Colonic mucosa (tissue), 4 donors: ENCODE measurements around the gene LRP1B. TPM values are rescaled to one million over a fixed set of nuclear protein-coding genes. Genes with fewer than 3 reads are reported as not detected.

Experiments
- DNase-seq: peaks from one replicate; pipeline ENCODE4 v3.0.0-alpha.2; 2020
- H3K27ac ChIP-seq: fragments of 200-600 bp; one replicate; pipeline ENCODE4 v1.8.0; 2021
- H3K27me3 ChIP-seq: fragments of 200-600 bp; one replicate; pipeline ENCODE4 v1.8.0; 2021
- H3K36me3 ChIP-seq: fragments of 200-600 bp; one replicate; pipeline ENCODE4 v1.8.0; 2021
- H3K4me1 ChIP-seq: fragments of 200-600 bp; one replicate; pipeline ENCODE4 v1.8.0; 2021; ENCODE audit warnings: mild to moderate bottlenecking
- H3K4me3 ChIP-seq: fragments of 200-600 bp; one replicate; pipeline ENCODE4 v1.8.0; 2021
- H3K9ac ChIP-seq, 2 donors: one replicate each; pipeline ENCODE4 v1.7.0; 2013; ENCODE audit warnings: control low read depth in 2 of 2, low read depth in 2 of 2, low read length in 2 of 2
- H3K9me3 ChIP-seq: fragments of 200-600 bp; one replicate; pipeline ENCODE4 v1.8.0; 2021
- intact Hi-C: fragments of 100-400 bp; cut with DNase I; formaldehyde crosslinking; loops from one replicate; pipeline ENCODE4 v1.14.1; 2022
- total RNA-seq, 2 donors: library from RNA; stranded (reverse); fragmentation: NEBNext Ultra II Directional in 1 of 2; extraction: Animal tissue kit (Norgen Biotek cat#: 25700) in 1 of 2; gene quantifications; one replicate each; pipeline ENCODE4 v1.2.1, GENCODE V29; 2021
- TF ChIP-seq, protein P1 (sequence below): fragments of 200-600 bp; IDR thresholded peaks from one replicate; pipeline ENCODE4 v1.8.0; 2022; ENCODE audit warnings: antibody characterized with exemption, mild to moderate bottlenecking
- donor health status: healthy.
- donor health status: DM: no; HTN: no; CAD: no.
- donor health status: DM: no; HTN: no; CAD: no.

The LRP1B gene
- total RNA-seq, 2 donors from 2014 or later: 0.10 to 0.19 TPM

DNA sequence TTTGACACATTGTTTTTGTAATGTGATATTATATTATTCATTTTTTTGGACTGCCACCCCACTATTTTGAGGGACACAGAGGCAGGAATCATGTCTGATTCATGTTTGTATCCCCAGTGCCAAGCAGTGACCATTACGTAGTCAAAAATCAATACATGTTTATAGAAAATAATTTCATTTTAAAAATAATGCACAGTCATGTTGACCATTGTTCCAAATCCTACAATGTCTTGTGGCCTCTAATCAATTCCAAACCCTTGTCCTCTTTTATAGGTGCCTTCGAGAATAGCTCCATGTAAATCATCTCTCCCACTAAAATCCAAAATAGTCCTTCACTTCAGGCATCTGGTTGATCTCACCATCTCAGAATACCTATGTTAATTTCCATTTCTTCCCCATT lies 454.7 kb downstream of the LRP1B start:
- Histone ChIP-seq H3K4me3 (no peak overlapping the region), H3K4me1 (no peaks in the 10 kb centered on the region), H3K36me3 (no peaks in the 10 kb centered on the region), H3K27me3 (no peaks in the 10 kb centered on the region), H3K9me3 (no peaks in the 10 kb centered on the region), H3K27ac (no peak overlapping the region), H3K9ac (no peak overlapping the region)
- TF ChIP-seq, protein P1, sequence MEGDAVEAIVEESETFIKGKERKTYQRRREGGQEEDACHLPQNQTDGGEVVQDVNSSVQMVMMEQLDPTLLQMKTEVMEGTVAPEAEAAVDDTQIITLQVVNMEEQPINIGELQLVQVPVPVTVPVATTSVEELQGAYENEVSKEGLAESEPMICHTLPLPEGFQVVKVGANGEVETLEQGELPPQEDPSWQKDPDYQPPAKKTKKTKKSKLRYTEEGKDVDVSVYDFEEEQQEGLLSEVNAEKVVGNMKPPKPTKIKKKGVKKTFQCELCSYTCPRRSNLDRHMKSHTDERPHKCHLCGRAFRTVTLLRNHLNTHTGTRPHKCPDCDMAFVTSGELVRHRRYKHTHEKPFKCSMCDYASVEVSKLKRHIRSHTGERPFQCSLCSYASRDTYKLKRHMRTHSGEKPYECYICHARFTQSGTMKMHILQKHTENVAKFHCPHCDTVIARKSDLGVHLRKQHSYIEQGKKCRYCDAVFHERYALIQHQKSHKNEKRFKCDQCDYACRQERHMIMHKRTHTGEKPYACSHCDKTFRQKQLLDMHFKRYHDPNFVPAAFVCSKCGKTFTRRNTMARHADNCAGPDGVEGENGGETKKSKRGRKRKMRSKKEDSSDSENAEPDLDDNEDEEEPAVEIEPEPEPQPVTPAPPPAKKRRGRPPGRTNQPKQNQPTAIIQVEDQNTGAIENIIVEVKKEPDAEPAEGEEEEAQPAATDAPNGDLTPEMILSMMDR: no peak
- intact Hi-C loops: no loop called here
- DNase-seq: no peak

- Histone ChIP-seq H3K9ac (no peak overlapping the region), H3K4me1 (no peaks in the 10 kb centered on the region), H3K36me3 (no peaks in the 10 kb centered on the region), H3K9me3 (no peaks in the 10 kb centered on the region), H3K4me3 (no peak overlapping the region), H3K27ac (no peak overlapping the region), H3K27me3 (no peaks in the 10 kb centered on the region)
- TF ChIP-seq, protein P1: no peak
- intact Hi-C loops: no loop called here
- no peak for DNase-seq
These were observed 464.6 kb downstream of the LRP1B start for GRCh38 chr2:141666191-141666590.

DNA sequence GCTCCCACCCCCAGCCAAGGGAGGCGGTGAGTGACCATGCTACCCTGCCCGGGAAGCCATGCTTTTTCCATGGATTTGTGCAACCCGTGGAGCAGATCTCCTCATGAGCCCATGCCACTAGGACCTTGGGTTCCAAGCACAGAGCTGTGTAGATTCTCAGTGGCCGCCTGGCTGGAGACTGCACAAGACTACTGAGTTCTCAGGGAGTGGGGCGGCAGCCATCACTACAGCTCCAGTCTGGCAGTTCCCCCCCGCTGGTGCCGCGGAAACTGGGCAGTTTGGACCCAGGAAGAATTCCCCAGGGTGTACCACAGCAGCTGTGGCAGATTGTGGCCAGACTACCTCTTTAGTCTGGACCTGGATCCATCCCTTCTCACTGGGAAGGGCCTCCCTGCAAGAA lies 470.6 kb downstream of the LRP1B start:
- Histone ChIP-seq H3K4me3 (no peak overlapping the region), H3K27me3 (no peaks in the 10 kb centered on the region), H3K36me3 (no peaks in the 10 kb centered on the region), H3K9ac (no peak overlapping the region), H3K9me3 (no peaks in the 10 kb centered on the region), H3K4me1 (no peaks in the 10 kb centered on the region), H3K27ac (no peak overlapping the region)
- intact Hi-C loops: no loop called here
- TF ChIP-seq, protein P1: no peak
- DNase-seq: no peak

GRCh38 chr2:141654311-141654710 lies 476.5 kb downstream of the LRP1B start:
- Histone ChIP-seq H3K9me3 (no peaks in the 10 kb centered on the region), H3K9ac (no peak overlapping the region), H3K36me3 (no peaks in the 10 kb centered on the region), H3K4me1 (no peaks in the 10 kb centered on the region), H3K27me3 (no peaks in the 10 kb centered on the region), H3K27ac (no peak overlapping the region), H3K4me3 (no peak overlapping the region)
- intact Hi-C loops: no loop called here
- TF ChIP-seq, protein P1: no peak
- DNase-seq: no peak

GRCh38 chr2:141653184-141653583 lies 477.6 kb downstream of the LRP1B start:
- TF ChIP-seq, protein P1: no peak
- intact Hi-C loops: no loop called here
- Histone ChIP-seq H3K27ac (no peak overlapping the region), H3K36me3 (no peaks in the 10 kb centered on the region), H3K4me1 (no peaks in the 10 kb centered on the region), H3K9ac (no peak overlapping the region), H3K9me3 (no peaks in the 10 kb centered on the region), H3K4me3 (no peak overlapping the region), H3K27me3 (no peaks in the 10 kb centered on the region)
- no peak for DNase-seq

DNA sequence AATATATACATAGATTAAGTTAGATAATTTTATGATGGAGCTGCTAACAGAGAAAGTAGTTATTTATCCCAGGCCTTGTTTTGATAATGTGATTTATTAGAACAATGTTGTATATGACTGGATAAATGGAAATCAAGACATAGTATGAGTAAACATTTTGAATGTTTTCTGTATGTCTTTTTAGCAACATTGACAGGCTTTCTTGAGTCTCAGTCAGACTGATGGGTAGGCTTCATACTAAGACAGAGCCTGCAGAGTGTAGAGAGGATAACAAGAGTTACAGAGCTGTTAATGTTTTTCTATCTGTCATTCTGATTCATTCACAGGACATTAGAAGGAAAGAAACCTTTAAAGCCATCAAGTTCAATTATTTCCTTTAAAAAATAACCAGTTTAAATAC lies 478.5 kb downstream of the LRP1B start:
- H3K9me3 ChIP-seq: no peaks in the 10 kb centered on the region
- TF ChIP-seq, protein P1: no peak
- no peaks in the 10 kb centered on the region for H3K4me1 ChIP-seq
- DNase-seq: no peak
- no peak overlapping the region for H3K9ac ChIP-seq
- no peaks in the 10 kb centered on the region for H3K27me3 ChIP-seq
- H3K27ac ChIP-seq: no peak overlapping the region
- H3K4me3 ChIP-seq: no peak overlapping the region
- H3K36me3 ChIP-seq: no peaks in the 10 kb centered on the region
- intact Hi-C loops: no loop called here
